Hematopoietic multipotent progenitor cell treated with erythropoietin and hydrocortisone succinate and interleukin-3 and kit ligand, for 15 days (in vitro differentiated cells): ENCODE data around the gene COPA.

Source experiments
- DNase-seq: peaks from one replicate; pipeline ENCODE4 v3.0.0-alpha.2; 2015; ENCODE audit warnings: low spot score

The COPA gene

GRCh38 chr1:160362168-160362957 is 19.3 kb upstream of the COPA start:
- no peak for DNase-seq

- no peak for DNase-seq
These were observed 18.7 kb upstream of the COPA start for GRCh38 chr1:160361814-160362167.

GRCh38 chr1:160361199-160361598 is 18.1 kb upstream of the COPA start:
- no peak for DNase-seq

GRCh38 chr1:160360227-160360695 is 17.2 kb upstream of the COPA start:
- DNase-seq = no peak

- no peak for DNase-seq
These were observed 16.6 kb upstream of the COPA start for GRCh38 chr1:160359559-160360226.

- no peak for DNase-seq
These were observed 15.0 kb upstream of the COPA start for GRCh38 chr1:160358073-160358472.

- DNase-seq = no peak
These were observed 14.4 kb upstream of the COPA start for GRCh38 chr1:160357286-160358002.

- DNase-seq = peak; percentile 14
These were observed 11.4 kb upstream of the COPA start for GRCh38 chr1:160354388-160354985.

GRCh38 chr1:160353223-160353622 is 10.2 kb upstream of the COPA start:
- no peak for DNase-seq

GRCh38 chr1:160352555-160352954 is 9.5 kb upstream of the COPA start:
- DNase-seq = no peak

GRCh38 chr1:160351629-160352028 is 8.6 kb upstream of the COPA start:
- no peak for DNase-seq

- no peak for DNase-seq
These were observed 3.9 kb upstream of the COPA start for GRCh38 chr1:160346958-160347357.

GRCh38 chr1:160346463-160346862 is 3.4 kb upstream of the COPA start:
- no peak for DNase-seq

GRCh38 chr1:160344936-160345335 is 1.9 kb upstream of the COPA start:
- DNase-seq = no peak

GRCh38 chr1:160344241-160344640 is 1.2 kb upstream of the COPA start:
- no peak for DNase-seq

GRCh38 chr1:160342526-160342925 is 524 bp downstream of the COPA start:
- DNase-seq = peak; percentile 19

GRCh38 chr1:160340866-160341265 is 2.2 kb downstream of the COPA start:
- DNase-seq = no peak

GRCh38 chr1:160340146-160340545 is 2.9 kb downstream of the COPA start:
- DNase-seq = no peak

- DNase-seq = no peak
These were observed 4.5 kb downstream of the COPA start for GRCh38 chr1:160338580-160338979.

- DNase-seq = no peak
These were observed 10.5 kb downstream of the COPA start for GRCh38 chr1:160332516-160332915.

- no peak for DNase-seq
These were observed 12.9 kb downstream of the COPA start for GRCh38 chr1:160330119-160330518.

- no peak for DNase-seq
These were observed 14.9 kb downstream of the COPA start for GRCh38 chr1:160328184-160328583.

- DNase-seq = peak; percentile 74
These were observed 16.6 kb downstream of the COPA start for GRCh38 chr1:160326418-160326817.
